Panc1 (cell line): ENCODE results near the gene SVIL. TPM values are rescaled to one million over a fixed set of nuclear protein-coding genes. Genes with fewer than 3 reads are reported as not detected.

ENCODE experiments used
- ATAC-seq: fragments of 200-7000 bp; cut with Tn5 transposase; 2 replicates; pipeline ENCODE4 v1.9.1; 2020; ENCODE audit warnings: mild to moderate bottlenecking, moderate library complexity
- BruUV-seq: library from RNA; stranded (reverse); fragments of 400-500 nt; replicated peaks from 2 replicates; lab custom pipeline; 2021; lab: Mats Ljungman, UMichigan
- CTCF ChIA-PET: fragments of 300-600 bp; sonication (Branson Sonifier 250); formaldehyde crosslinking; loops from one replicate; lab custom pipeline; 2022; ENCODE audit warnings: antibody characterized with exemption; lab: Charles Lee
- POLR2A ChIA-PET: fragments of 300-600 bp; sonication (Branson Sonifier 250); formaldehyde crosslinking; loops from one replicate; lab custom pipeline; 2022; ENCODE audit warnings: antibody characterized with exemption; lab: Charles Lee
- DNase-seq: peaks from one replicate; pipeline ENCODE4 v3.0.0-alpha.2; 2010; ENCODE audit warnings: low read depth, low spot score
- H3K27ac ChIP-seq: 2 replicates; pipeline ENCODE4 v1.5.1; 2011; ENCODE audit warnings: mild to moderate bottlenecking, low read length, inconsistent platforms
- H3K27me3 ChIP-seq: fragments of 200-500 bp; sonication (Bioruptor generic); 2 replicates; pipeline ENCODE4 v1.6.0; 2014; ENCODE audit warnings: low read length, inconsistent platforms; ENCODE audit not compliant: control insufficient read depth, insufficient read depth
- H3K36me3 ChIP-seq: fragments of 200-500 bp; sonication (Bioruptor generic); 2 replicates; pipeline ENCODE4 v1.5.1; 2014; ENCODE audit warnings: inconsistent platforms, mild to moderate bottlenecking, low read length, moderate library complexity; ENCODE audit not compliant: control insufficient read depth, insufficient read depth
- H3K4me1 ChIP-seq: 2 replicates; pipeline ENCODE4 v1.5.1; 2011; ENCODE audit warnings: inconsistent platforms, mild to moderate bottlenecking, low read length, moderate library complexity; ENCODE audit not compliant: control insufficient read depth, insufficient read depth
- H3K4me3 ChIP-seq, 2 experiments: 2 replicates each; pipeline ENCODE4 v1.5.1; 2011 to 2012; ENCODE audit warnings: low read depth in 2 of 2, low read length in 2 of 2, mild to moderate bottlenecking in 2 of 2, inconsistent platforms in 1 of 2, moderate library complexity in 1 of 2
- H3K9me3 ChIP-seq: fragments of 200-500 bp; sonication (Bioruptor generic); 2 replicates; pipeline ENCODE4 v1.5.1; 2014; ENCODE audit warnings: low read depth, mild to moderate bottlenecking, inconsistent platforms, low read length, moderate library complexity; ENCODE audit not compliant: control insufficient read depth, insufficient read depth
- CTCF ChIP-seq: fragments of 450-650 bp; IDR thresholded peaks from 2 replicates; pipeline ENCODE4 v1.5.1; 2017; ENCODE audit warnings: mild to moderate bottlenecking
- POLR2AphosphoS5 ChIP-seq: IDR thresholded peaks from 2 replicates; pipeline ENCODE4 v1.6.1; 2012; ENCODE audit warnings: mild to moderate bottlenecking, low read depth, low read length, moderate library complexity
- REST ChIP-seq, 2 experiments: IDR thresholded peaks; 2 replicates each; pipeline ENCODE4 v1.6.1; 2011 to 2012; ENCODE audit warnings: low read depth in 2 of 2, control low read depth in 1 of 2, low read length in 1 of 2, mild to moderate bottlenecking in 1 of 2, moderate library complexity in 1 of 2; ENCODE audit not compliant: insufficient read depth in 1 of 2
- SIN3A ChIP-seq: IDR thresholded peaks from 2 replicates; pipeline ENCODE4 v1.6.1; 2012; ENCODE audit warnings: low read depth, mild to moderate bottlenecking, low read length, moderate library complexity, borderline replicate concordance; ENCODE audit not compliant: insufficient read depth
- TCF7L2 ChIP-seq: IDR thresholded peaks from 2 replicates; pipeline ENCODE4 v1.6.1; 2011; ENCODE audit warnings: mild to moderate bottlenecking, low read depth, low read length, inconsistent platforms
- in situ Hi-C: cut with HindIII; loops from 2 replicates; pipeline ENCODE4 v1.10.0; 2016; ENCODE audit warnings: low sequenced_read_pairs, low pct_unique_long_range_greater_than_20kb
- intact Hi-C: fragments of 100-400 bp; cut with micrococcal nuclease; formaldehyde crosslinking; loops from one replicate; pipeline ENCODE4 v1.10.0; 2022; ENCODE audit not compliant: unreplicated experiment
- total RNA-seq: library from RNA; stranded (reverse); gene quantifications from one replicate; pipeline ENCODE4 v1.2.1, GENCODE V29; 2021; ENCODE audit not compliant: unreplicated experiment

SVIL gene
- total RNA-seq, 1 experiment from 2014 or later = 72.8 TPM

GRCh38 chr10:29609696-29610095 lies 25.1 kb downstream of the SVIL start:
- no TSS peak for BruUV-seq
- CTCF ChIA-PET = no interaction called here

More at GRCh38 chr10:29609696-29610095, 25.1 kb downstream of the SVIL start:
- H3K4me1 ChIP-seq = peaks cover 7% of the 10 kb centered on the region; the same call in 1 of the 2 replicates
- DNase-seq (no peak), ATAC-seq (no peak)
- no peaks in the 10 kb centered on the region for H3K9me3 ChIP-seq
- TF ChIP-seq REST (IDR thresholded peaks at IDR 0.05; ENCODE audit: insufficient read depth in 1 of 2, low read depth in 2 of 2, low read length in 1 of 2) (no peak), TCF7L2 (no peak), SIN3A (no peak), CTCF (no peak), POLR2AphosphoS5 (no peak)
- no peak overlapping the region for H3K4me3 ChIP-seq
- no peaks in the 10 kb centered on the region for H3K27me3 ChIP-seq
- no peak overlapping the region for H3K27ac ChIP-seq
- in situ Hi-C loops = no loop called here
- POLR2A ChIA-PET = interaction anchor here (0.6 kb wide), 1 partner anchor 650 kb away, joined by 3 read pairs; no protein-coding TSS in a partner anchor
- intact Hi-C loops = no loop called here
- no peaks in the 10 kb centered on the region for H3K36me3 ChIP-seq
